Measurements from ENCODE around the gene ATG10. TPM values are rescaled to one million over a fixed set of nuclear protein-coding genes. Genes with fewer than 3 reads are reported as not detected.

Gene ATG10
- total and polyA plus RNA-seq, 2 of the 8 experiments (the other 6 are each of a cell fraction or from before 2014, with no cell fraction given): 3.7 to 8.8 TPM

- no peak for TF ChIP-seq POLR2AphosphoS5 (IDR thresholded peaks at IDR 0.05; ENCODE audit: low read depth, low read length)
- no peak for TF ChIP-seq HDAC6 (IDR thresholded peaks at IDR 0.05; ENCODE audit: low read depth, low read length)
Observed at GRCh38 chr5:82155305-82155704, 183.5 kb downstream of the ATG10 start (continued).

Measured in H1 (cell line).